Measurements from ENCODE around the gene CLIP1.

CLIP1 gene

GRCh38 chr12:122306407-122306806, 116.1 kb downstream of the CLIP1 start:
- peak; percentile 33; the same call in 1 of the 2 replicates for TF ChIP-seq CTCF (IDR thresholded peaks at IDR 0.05; ENCODE audit: borderline replicate concordance, insufficient read depth, low read depth, low read length)
- H3K4me3 ChIP-seq (ENCODE audit: low read depth, low read length), result no peak overlapping the region

GRCh38 chr12:122304924-122305323, 117.5 kb downstream of the CLIP1 start:
- H3K4me3 ChIP-seq (ENCODE audit: low read depth, low read length), result no peak overlapping the region
- TF ChIP-seq CTCF (IDR thresholded peaks at IDR 0.05; ENCODE audit: borderline replicate concordance, insufficient read depth, low read depth, low read length), result no peak

GRCh38 chr12:122303068-122303467, 119.4 kb downstream of the CLIP1 start:
- no peak for TF ChIP-seq CTCF (IDR thresholded peaks at IDR 0.05; ENCODE audit: borderline replicate concordance, insufficient read depth, low read depth, low read length)
- H3K4me3 ChIP-seq (ENCODE audit: low read depth, low read length), result no peak overlapping the region

GRCh38 chr12:122298071-122298748, 124.3 kb downstream of the CLIP1 start:
- TF ChIP-seq CTCF (IDR thresholded peaks at IDR 0.05; ENCODE audit: borderline replicate concordance, insufficient read depth, low read depth, low read length), result no peak

GRCh38 chr12:122297494-122297893, 125.0 kb downstream of the CLIP1 start:
- no peak for TF ChIP-seq CTCF (IDR thresholded peaks at IDR 0.05; ENCODE audit: borderline replicate concordance, insufficient read depth, low read depth, low read length)
- no peak overlapping the region for H3K4me3 ChIP-seq (ENCODE audit: low read depth, low read length)

More at GRCh38 chr12:122298071-122298748, 124.3 kb downstream of the CLIP1 start:
- H3K4me3 ChIP-seq (ENCODE audit: low read depth, low read length), result no peak overlapping the region

- no peak for TF ChIP-seq CTCF (IDR thresholded peaks at IDR 0.05; ENCODE audit: borderline replicate concordance, insufficient read depth, low read depth, low read length)
Measured at GRCh38 chr12:122295877-122296276, 126.6 kb downstream of the CLIP1 start.

GRCh38 chr12:122293081-122293480, 129.4 kb downstream of the CLIP1 start:
- no peak for TF ChIP-seq CTCF (IDR thresholded peaks at IDR 0.05; ENCODE audit: borderline replicate concordance, insufficient read depth, low read depth, low read length)
- no peak overlapping the region for H3K4me3 ChIP-seq (ENCODE audit: low read depth, low read length)

More at GRCh38 chr12:122295877-122296276, 126.6 kb downstream of the CLIP1 start:
- no peak overlapping the region for H3K4me3 ChIP-seq (ENCODE audit: low read depth, low read length)

Measured in GM12875 (cell line).